K562 (cell line): ENCODE results near the gene SPATA17. TPM values are rescaled to one million over a fixed set of nuclear protein-coding genes. Genes with fewer than 3 reads are reported as not detected.

ENCODE experiments used
- ATAC-seq: fragments of 200-7000 bp; cut with Tn5 transposase; 3 replicates; pipeline ENCODE4 v1.9.1; 2020; ENCODE audit warnings: moderate library complexity
- BruUV-seq: library from RNA; stranded (reverse); fragments of 400-500 nt; replicated peaks from 2 replicates; lab custom pipeline; 2021; lab: Mats Ljungman, UMichigan
- CTCF ChIA-PET: fragments of 300-600 bp; formaldehyde crosslinking; extraction: SDS; loops from one replicate; lab custom pipeline; 2021; ENCODE audit warnings: low intra/inter-chr PET ratio; lab: Yijun Ruan, JAX
- POLR2A ChIA-PET: fragments of 300-600, 350-650 bp; sonication (Branson Sonifier 250); formaldehyde crosslinking; extraction: SDS; loops from one replicate; lab custom pipeline; 2021; ENCODE audit warnings: antibody characterized with exemption, inconsistent platforms; lab: Yijun Ruan, JAX
- DNase-seq, 4 experiments: peaks; one replicate each; pipeline versions ENCODE4 v3.0.0 to v3.0.0-alpha.2; 2011 to 2018; ENCODE audit warnings: low spot score in 3 of 4, mixed read lengths in 3 of 4; ENCODE audit errors: extremely low read depth in 1 of 4
- FAIRE-seq: peaks from 2 replicates; lab custom pipeline; 2011; peaks lifted over from hg19 to GRCh38; lab: Jason Lieb, UNC
- H2AFZ ChIP-seq: 2 replicates; pipeline ENCODE4 v1.6.0; 2011; ENCODE audit warnings: low read depth, low read length, control low read depth, inconsistent platforms
- H3K27ac ChIP-seq: fragments of 200-600 bp; 3 replicates; pipeline ENCODE4 v1.8.0; 2011; ENCODE audit warnings: low read depth, mild to moderate bottlenecking, control low read depth, inconsistent platforms, low read length, moderate library complexity, mixed read lengths; ENCODE audit errors: extremely low read depth
- H3K27me3 ChIP-seq, 2 experiments: fragments of 300-600 bp in 1 of 2; 2 replicates in 1 of 2; 3 replicates in 1 of 2; pipeline versions ENCODE4 v1.6.0 to v1.8.0; 2011; ENCODE audit warnings: inconsistent platforms in 2 of 2, low read length in 2 of 2, mild to moderate bottlenecking in 1 of 2, mixed read lengths in 1 of 2, moderate library complexity in 1 of 2; ENCODE audit not compliant: control insufficient read depth in 2 of 2, insufficient read depth in 2 of 2
- H3K36me3 ChIP-seq: fragments of 300-600 bp; 3 replicates; pipeline ENCODE4 v1.8.0; 2011; ENCODE audit warnings: mild to moderate bottlenecking, low read length, inconsistent platforms; ENCODE audit not compliant: control insufficient read depth, insufficient read depth
- H3K4me1 ChIP-seq, 2 experiments: fragments of 200-600 bp in 1 of 2; replicated peaks in 1 of 2; 2 replicates in 1 of 2; 3 replicates in 1 of 2; pipeline versions ENCODE4 v1.5.1 to v1.8.0; 2011; ENCODE audit warnings: inconsistent platforms in 2 of 2, low read length in 2 of 2, mild to moderate bottlenecking in 1 of 2, mixed read lengths in 1 of 2, moderate library complexity in 1 of 2; ENCODE audit not compliant: control insufficient read depth in 2 of 2, insufficient read depth in 2 of 2
- H3K4me2 ChIP-seq: 2 replicates; pipeline ENCODE4 v1.6.1; 2011; ENCODE audit warnings: low read length, control low read depth, inconsistent platforms, mixed read lengths; ENCODE audit not compliant: insufficient read depth
- H3K4me3 ChIP-seq: fragments of 200-600 bp; sonication (generic), shearing (Covaris generic); 2 replicates; pipeline ENCODE4 v1.5.1; 2016; ENCODE audit warnings: control low read depth, inconsistent platforms
- H3K79me2 ChIP-seq: fragments of 200-600 bp; 3 replicates; pipeline ENCODE4 v1.8.0; 2011; ENCODE audit warnings: low read length, inconsistent platforms; ENCODE audit not compliant: control insufficient read depth, insufficient read depth
- H3K9ac ChIP-seq, 2 experiments: 2 replicates each; pipeline versions ENCODE4 v1.6.0 to v1.6.1; 2011; ENCODE audit warnings: low read depth in 2 of 2, low read length in 2 of 2, control low read depth in 1 of 2, inconsistent platforms in 1 of 2, mild to moderate bottlenecking in 1 of 2, mixed read lengths in 1 of 2; ENCODE audit not compliant: insufficient read depth in 1 of 2
- H3K9me1 ChIP-seq: one replicate; pipeline ENCODE4 v1.6.0; 2011; ENCODE audit warnings: inconsistent platforms, mild to moderate bottlenecking, low read length, moderate library complexity; ENCODE audit not compliant: control insufficient read depth, insufficient read depth
- H3K9me3 ChIP-seq: replicated peaks from 2 replicates; pipeline ENCODE4 v1.5.1; 2011; ENCODE audit warnings: low read depth, low read length, inconsistent platforms; ENCODE audit not compliant: control insufficient read depth, insufficient read depth
- H4K20me1 ChIP-seq: replicated peaks from 2 replicates; pipeline ENCODE4 v1.6.1; 2011; ENCODE audit warnings: low read length, inconsistent platforms, mixed read lengths; ENCODE audit not compliant: control insufficient read depth, insufficient read depth
- CHD2 ChIP-seq: IDR thresholded peaks from 2 replicates; pipeline ENCODE4 v1.6.1; 2011; ENCODE audit warnings: low read depth, low read length
- PYGO2 ChIP-seq: fragments of 450-650 bp; IDR thresholded peaks from 2 replicates; pipeline ENCODE4 v1.6.1; 2016; ENCODE audit warnings: mild to moderate bottlenecking, missing genetic modification characterization, moderate library complexity, missing compliant biosample characterization
- RBM39 ChIP-seq: fragments of 200-400 bp; formaldehyde crosslinking; optimal IDR thresholded peaks from 2 replicates; pipeline ENCODE3; 2018; ENCODE audit warnings: low read depth, low read length
- ZNF212 ChIP-seq: fragments of 450-650 bp; formaldehyde crosslinking; IDR thresholded peaks from 2 replicates; pipeline ENCODE4 v1.4.0; 2020; ENCODE audit warnings: mild to moderate bottlenecking
- ZNF316 ChIP-seq: fragments of 450-650 bp; IDR thresholded peaks from 2 replicates; pipeline ENCODE4 v1.6.1; 2016
- WGBS: fragments of 100-300 bp; shearing (Covaris generic); methylation state at CpG from one replicate; pipeline ENCODE4 v1.1.6; 2016; ENCODE audit warnings: low coverage, mixed read lengths; ENCODE audit not compliant: insufficient coverage; ENCODE audit errors: missing lambda C conversion rate; 5-methylcytosine and 5-hydroxymethylcytosine counted together
- in situ Hi-C: fragments of 300-500 bp; cut with MboI; formaldehyde crosslinking; loops from 4 replicates; pipeline ENCODE4 v1.15.0; 2018; ENCODE audit warnings: inconsistent platforms, mixed read lengths
- intact Hi-C: fragments of 100-400 bp; cut with micrococcal nuclease; formaldehyde crosslinking; loops from 2 replicates; pipeline ENCODE4 v1.14.2; 2022
- polyA plus RNA-seq, 8 experiments: library from polyadenylated mRNA; depleted of rRNA in 4 of 8; stranded (reverse) in 5 of 8; unstranded in 3 of 8; fragments of >200 nt; fragmentation: Nextera tagmentation in 2 of 8; fragmentation: Illumina TruSeq in 1 of 8; extraction: Ambion mirVana in 2 of 8; extraction: Trizol in 1 of 8; gene quantifications; 2 replicates each; pipeline versions ENCODE4 v1.2.1 to v1.2.3, GENCODE V29; 2011 to 2014; ENCODE audit warnings: inconsistent platforms in 1 of 8, missing spikeins in 1 of 8
- total RNA-seq, 7 experiments: library from RNA; depleted of rRNA in 6 of 7; stranded (reverse); fragments of >200 nt in 6 of 7; fragmentation: Illumina TruSeq in 2 of 7; extraction: Trizol in 2 of 7; gene quantifications; 2 replicates each; pipeline versions ENCODE4 v1.2.1 to v1.2.3, GENCODE V29; 2011 to 2021; ENCODE audit warnings: low replicate concordance in 1 of 7
- TF ChIP-seq, protein P1 (sequence below), 2 experiments: fragments of 450-650 bp; IDR thresholded peaks; 2 replicates each; pipeline ENCODE4 v1.6.1; 2016; ENCODE audit warnings: mild to moderate bottlenecking in 2 of 2, borderline replicate concordance in 1 of 2, low read depth in 1 of 2, moderate library complexity in 1 of 2

Gene SPATA17
- total and polyA plus RNA-seq, 9 of the 15 experiments (the other 6 are each of a cell fraction or from before 2014, with no cell fraction given), result 0.04 to 0.11 TPM; not detected in 7

DNA sequence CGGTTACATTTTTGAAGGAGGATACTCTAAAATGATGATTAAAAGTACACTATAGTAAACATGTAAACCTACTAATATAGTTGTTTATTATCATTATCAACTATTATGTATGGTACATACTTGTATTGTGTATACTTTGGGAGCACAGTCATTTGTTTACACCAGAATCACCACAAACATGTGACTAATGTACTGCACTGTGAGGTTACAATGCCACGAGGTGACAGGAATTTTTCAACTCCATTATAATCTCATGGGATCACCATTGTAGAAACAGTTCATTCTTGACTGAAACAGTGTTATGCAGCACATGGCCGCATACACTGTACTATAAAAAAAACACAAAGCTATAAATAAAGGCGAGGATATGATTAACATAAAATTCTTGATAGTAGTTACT is 44.6 kb upstream of the SPATA17 start:
- H3K9ac ChIP-seq, result no peak overlapping the region
- TF ChIP-seq PYGO2 (tag) (no peak), ZNF316 (no peak), ZNF212 (CRISPR knock-in tag) (no peak), RBM39 (no peak), CHD2 (no peak)
- TF ChIP-seq, protein P1, sequence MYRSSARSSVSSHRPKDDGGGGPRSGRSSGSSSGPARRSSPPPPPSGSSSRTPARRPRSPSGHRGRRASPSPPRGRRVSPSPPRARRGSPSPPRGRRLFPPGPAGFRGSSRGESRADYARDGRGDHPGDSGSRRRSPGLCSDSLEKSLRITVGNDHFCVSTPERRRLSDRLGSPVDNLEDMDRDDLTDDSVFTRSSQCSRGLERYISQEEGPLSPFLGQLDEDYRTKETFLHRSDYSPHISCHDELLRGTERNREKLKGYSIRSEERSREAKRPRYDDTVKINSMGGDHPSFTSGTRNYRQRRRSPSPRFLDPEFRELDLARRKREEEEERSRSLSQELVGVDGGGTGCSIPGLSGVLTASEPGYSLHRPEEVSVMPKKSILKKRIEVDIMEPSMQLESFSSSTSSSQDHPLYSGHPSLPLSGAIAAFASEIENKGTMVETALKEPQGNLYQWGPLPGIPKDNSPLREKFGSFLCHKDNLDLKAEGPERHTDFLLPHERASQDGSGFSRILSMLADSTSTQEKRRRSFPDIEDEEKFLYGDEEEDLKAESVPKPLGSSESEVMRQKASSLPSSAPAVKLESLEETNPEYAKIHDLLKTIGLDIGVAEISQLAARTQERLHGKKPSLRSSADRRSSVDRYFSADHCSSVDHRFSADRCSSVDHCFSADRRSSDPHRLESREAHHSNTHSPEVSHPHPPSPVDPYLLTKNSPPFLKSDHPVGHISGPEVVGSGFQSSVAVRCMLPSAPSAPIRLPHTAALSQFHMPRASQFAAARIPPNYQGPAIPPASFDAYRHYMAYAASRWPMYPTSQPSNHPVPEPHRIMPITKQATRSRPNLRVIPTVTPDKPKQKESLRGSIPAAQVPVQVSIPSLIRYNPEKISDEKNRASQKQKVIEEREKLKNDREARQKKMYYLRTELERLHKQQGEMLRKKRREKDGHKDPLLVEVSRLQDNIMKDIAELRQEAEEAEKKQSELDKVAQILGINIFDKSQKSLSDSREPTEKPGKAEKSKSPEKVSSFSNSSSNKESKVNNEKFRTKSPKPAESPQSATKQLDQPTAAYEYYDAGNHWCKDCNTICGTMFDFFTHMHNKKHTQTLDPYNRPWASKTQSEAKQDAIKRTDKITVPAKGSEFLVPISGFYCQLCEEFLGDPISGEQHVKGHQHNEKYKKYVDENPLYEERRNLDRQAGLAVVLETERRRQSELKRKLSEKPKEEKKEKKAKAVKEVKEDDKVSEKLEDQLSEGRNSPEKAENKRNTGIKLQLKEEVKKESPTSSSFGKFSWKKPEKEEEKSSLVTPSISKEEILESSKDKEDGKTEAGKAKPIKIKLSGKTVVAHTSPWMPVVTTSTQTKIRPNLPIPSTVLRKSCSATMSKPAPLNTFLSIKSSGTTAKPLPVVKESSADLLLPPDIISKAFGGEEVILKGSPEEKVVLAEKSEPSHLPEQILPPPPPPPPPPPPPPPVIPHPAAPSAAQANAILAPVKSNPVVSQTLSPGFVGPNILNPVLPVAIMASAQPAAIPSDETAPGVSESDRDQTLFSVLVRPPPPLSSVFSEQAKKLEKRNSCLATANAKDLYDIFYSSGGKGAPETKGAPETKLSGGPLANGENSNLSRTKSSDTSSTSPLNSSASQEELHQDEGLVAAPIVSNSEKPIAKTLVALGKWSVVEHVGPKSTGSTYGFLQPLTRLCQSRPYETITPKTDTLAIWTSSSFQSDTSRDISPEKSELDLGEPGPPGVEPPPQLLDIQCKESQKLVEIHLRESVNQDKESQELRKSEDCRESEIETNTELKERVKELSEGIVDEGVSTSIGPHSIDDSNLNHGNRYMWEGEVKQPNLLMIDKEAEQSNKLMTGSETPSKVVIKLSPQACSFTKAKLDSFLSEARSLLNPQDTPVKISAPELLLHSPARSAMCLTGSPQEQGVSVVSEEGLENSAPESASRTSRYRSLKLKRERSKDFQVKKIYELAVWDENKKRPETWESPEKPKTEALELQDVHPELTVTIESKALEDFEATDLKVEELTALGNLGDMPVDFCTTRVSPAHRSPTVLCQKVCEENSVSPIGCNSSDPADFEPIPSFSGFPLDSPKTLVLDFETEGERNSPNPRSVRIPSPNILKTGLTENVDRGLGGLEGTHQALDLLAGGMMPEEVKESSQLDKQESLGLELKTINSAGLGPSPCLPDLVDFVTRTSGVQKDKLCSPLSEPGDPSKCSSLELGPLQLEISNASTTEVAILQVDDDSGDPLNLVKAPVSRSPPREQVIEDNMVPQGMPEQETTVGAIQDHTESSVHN (IDR thresholded peaks at IDR 0.05; ENCODE audit: borderline replicate concordance in 1 of 2, low read depth in 1 of 2), result no peak
- intact Hi-C loops, result loop anchor here (10.0 kb wide), 1 partner anchor 58 kb away; no protein-coding TSS in a partner anchor
- no peaks in the 10 kb centered on the region for H3K79me2 ChIP-seq
- DNase-seq (no peak), FAIRE-seq (no peak), ATAC-seq (no peak)
- in situ Hi-C loops, result no loop called here
- BruUV-seq, result no TSS peak
- H3K4me3 ChIP-seq, result no peak overlapping the region
- no peaks in the 10 kb centered on the region for H3K9me3 ChIP-seq
- H2AFZ ChIP-seq, result no peak overlapping the region
- POLR2A ChIA-PET, result no interaction called here
- H4K20me1 ChIP-seq, result no peaks in the 10 kb centered on the region
- no peaks in the 10 kb centered on the region for H3K4me1 ChIP-seq
- CTCF ChIA-PET, result no interaction called here
- H3K4me2 ChIP-seq, result no peak overlapping the region
- no peaks in the 10 kb centered on the region for H3K36me3 ChIP-seq
- H3K27me3 ChIP-seq, result no peaks in the 10 kb centered on the region
- WGBS, result 3% methylated on average over 4 of the region's 4 CpGs
- H3K27ac ChIP-seq, result no peak overlapping the region
- H3K9me1 ChIP-seq, result no peaks in the 10 kb centered on the region
